ENCODE data around the gene CTRL.

DNA sequence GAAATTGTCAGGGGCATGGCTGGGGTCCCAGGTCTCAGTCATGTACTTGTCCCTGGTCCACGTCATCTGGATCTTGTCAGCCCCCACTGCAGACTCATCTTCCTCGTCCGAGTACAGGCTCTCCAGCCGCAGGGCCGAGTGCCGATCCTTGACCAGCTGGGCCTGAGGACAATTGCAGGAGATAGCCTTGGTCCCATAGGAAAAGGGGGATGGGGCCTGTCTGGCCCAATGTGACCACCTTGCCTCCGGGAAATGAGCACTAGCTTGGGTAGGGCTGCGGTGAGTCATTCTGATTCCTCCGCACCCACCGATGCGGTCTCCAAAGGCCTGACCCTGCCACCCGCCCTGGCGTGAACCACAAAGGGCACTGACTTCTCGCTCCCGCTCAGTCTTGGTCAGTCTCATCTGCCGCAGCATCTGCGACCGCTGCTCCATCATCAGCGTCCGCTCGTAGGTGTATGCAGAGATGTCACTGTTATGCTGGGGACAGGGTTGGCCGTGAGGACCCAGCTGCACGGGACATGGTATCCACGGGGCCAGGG, 13.8 kb upstream of the CTRL start:
- TF ChIP-seq, protein P1, sequence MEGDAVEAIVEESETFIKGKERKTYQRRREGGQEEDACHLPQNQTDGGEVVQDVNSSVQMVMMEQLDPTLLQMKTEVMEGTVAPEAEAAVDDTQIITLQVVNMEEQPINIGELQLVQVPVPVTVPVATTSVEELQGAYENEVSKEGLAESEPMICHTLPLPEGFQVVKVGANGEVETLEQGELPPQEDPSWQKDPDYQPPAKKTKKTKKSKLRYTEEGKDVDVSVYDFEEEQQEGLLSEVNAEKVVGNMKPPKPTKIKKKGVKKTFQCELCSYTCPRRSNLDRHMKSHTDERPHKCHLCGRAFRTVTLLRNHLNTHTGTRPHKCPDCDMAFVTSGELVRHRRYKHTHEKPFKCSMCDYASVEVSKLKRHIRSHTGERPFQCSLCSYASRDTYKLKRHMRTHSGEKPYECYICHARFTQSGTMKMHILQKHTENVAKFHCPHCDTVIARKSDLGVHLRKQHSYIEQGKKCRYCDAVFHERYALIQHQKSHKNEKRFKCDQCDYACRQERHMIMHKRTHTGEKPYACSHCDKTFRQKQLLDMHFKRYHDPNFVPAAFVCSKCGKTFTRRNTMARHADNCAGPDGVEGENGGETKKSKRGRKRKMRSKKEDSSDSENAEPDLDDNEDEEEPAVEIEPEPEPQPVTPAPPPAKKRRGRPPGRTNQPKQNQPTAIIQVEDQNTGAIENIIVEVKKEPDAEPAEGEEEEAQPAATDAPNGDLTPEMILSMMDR (conservative IDR thresholded peaks at IDR 0.05 in 1 of 2, IDR thresholded peaks at IDR 0.05 in 1 of 2; ENCODE audit: extremely low read depth in 1 of 2, insufficient read depth in 1 of 2, low read depth in 1 of 2, low read length in 2 of 2): no peak
- TF ChIP-seq EZH2 (IDR thresholded peaks at IDR 0.05; ENCODE audit: borderline replicate concordance, low read length): no peak
